ENCODE measurements around the gene AKIRIN2.

GRCh38 chr6:87654122-87654521 is 47.9 kb downstream of the AKIRIN2 start:
- TF ChIP-seq CTCF (IDR thresholded peaks at IDR 0.05): no peak
- no peak for TF ChIP-seq EP300 (IDR thresholded peaks at IDR 0.05)
- TF ChIP-seq POLR2A (IDR thresholded peaks at IDR 0.05): no peak
